Uterus (tissue), 4 donors: ENCODE results near the gene PF4V1. TPM values are rescaled to one million over a fixed set of nuclear protein-coding genes. Genes with fewer than 3 reads are reported as not detected.
A peak's percentile ranks its signal among the peaks of the same experiment; 100 is the strongest.

Experiments
- DNase-seq, 2 donors: peaks; one replicate each; pipeline ENCODE4 v3.0.0-alpha.2; 2019 to 2020
- H3K27ac ChIP-seq, 2 donors: fragments of 200-600 bp; sonication (generic); 1 replicate in 1 of 2; 2 replicates in 1 of 2; pipeline ENCODE4 v1.5.1; 2016 to 2018
- H3K27me3 ChIP-seq, 2 donors: fragments of 200-600 bp; sonication (generic); one replicate each; pipeline ENCODE4 v1.5.1; 2018 to 2019; ENCODE audit warnings: control low read depth in 1 of 2
- H3K36me3 ChIP-seq, 2 donors: fragments of 200-600 bp; sonication (generic); one replicate each; pipeline ENCODE4 v1.5.1; 2019; ENCODE audit warnings: control low read depth in 1 of 2
- H3K4me1 ChIP-seq, 2 donors: fragments of 200-600 bp; sonication (generic); one replicate each; pipeline ENCODE4 v1.5.1; 2018 to 2019; ENCODE audit warnings: control low read depth in 1 of 2
- H3K4me3 ChIP-seq, 2 donors: fragments of 200-600 bp; sonication (generic); 1 replicate in 1 of 2; 2 replicates in 1 of 2; pipeline ENCODE4 v1.5.1; 2018 to 2019; ENCODE audit warnings: mild to moderate bottlenecking in 1 of 2
- H3K9me3 ChIP-seq, 2 donors: fragments of 200-600 bp; sonication (generic); one replicate each; pipeline ENCODE4 v1.5.1; 2019; ENCODE audit warnings: control low read depth in 1 of 2
- POLR2A ChIP-seq, 2 donors: fragments of 450-650 bp; IDR thresholded peaks; one replicate each; pipeline ENCODE4 v1.6.1; 2016; ENCODE audit warnings: antibody characterized with exemption in 2 of 2, mild to moderate bottlenecking in 1 of 2, moderate library complexity in 1 of 2
- intact Hi-C: fragments of 100-400 bp; cut with DNase I; formaldehyde crosslinking; loops from one replicate; pipeline ENCODE4 v1.15.1; 2023; ENCODE audit warnings: low total_unique reads
- total RNA-seq, 4 donors: library from RNA; depleted of rRNA in 3 of 4; stranded (reverse); fragments of >200 nt in 3 of 4; gene quantifications; one replicate each; pipeline versions ENCODE4 v1.1.0 to v1.2.4, GENCODE V29; 2014 to 2023
- TF ChIP-seq, protein P1 (sequence below), 4 experiments: fragments of 200-600 bp in 2 of 4; fragments of 450-650 bp in 2 of 4; sonication (generic) in 2 of 4; IDR thresholded peaks; one replicate each; pipeline ENCODE4 v1.5.1; 2016 to 2019; ENCODE audit warnings: antibody characterized with exemption in 4 of 4, mild to moderate bottlenecking in 2 of 4, moderate library complexity in 1 of 4
- donor health status: DM: yes; HTN: yes; CAD: no.

The PF4V1 gene
- total RNA-seq, 4 donors from 2014 or later: not detected

DNA sequence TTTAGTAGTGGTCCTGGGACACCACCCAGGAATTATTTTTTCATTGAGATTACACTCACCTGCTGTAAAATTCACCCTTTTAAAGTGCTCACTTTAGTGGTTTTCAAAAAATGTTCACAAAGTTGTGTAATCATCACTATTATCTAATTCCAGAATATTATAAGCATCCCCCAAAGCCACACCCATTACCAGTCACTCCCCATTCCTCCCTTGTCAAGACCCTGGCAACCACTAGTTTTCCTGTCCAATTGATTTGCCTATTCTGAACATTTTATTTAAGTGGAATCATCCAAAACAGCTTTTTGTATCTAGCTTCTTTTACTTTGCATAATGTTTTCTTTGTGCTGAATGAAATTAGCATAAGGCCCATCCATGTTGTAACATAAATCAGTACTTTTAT, 29.3 kb upstream of the PF4V1 start:
- H3K4me1 ChIP-seq: no peaks in the 10 kb centered on the region
- H3K9me3 ChIP-seq: no peaks in the 10 kb centered on the region
- intact Hi-C loops: no loop called here
- no peak overlapping the region for H3K27ac ChIP-seq
- H3K27me3 ChIP-seq: no peaks in the 10 kb centered on the region
- TF ChIP-seq, protein P1, sequence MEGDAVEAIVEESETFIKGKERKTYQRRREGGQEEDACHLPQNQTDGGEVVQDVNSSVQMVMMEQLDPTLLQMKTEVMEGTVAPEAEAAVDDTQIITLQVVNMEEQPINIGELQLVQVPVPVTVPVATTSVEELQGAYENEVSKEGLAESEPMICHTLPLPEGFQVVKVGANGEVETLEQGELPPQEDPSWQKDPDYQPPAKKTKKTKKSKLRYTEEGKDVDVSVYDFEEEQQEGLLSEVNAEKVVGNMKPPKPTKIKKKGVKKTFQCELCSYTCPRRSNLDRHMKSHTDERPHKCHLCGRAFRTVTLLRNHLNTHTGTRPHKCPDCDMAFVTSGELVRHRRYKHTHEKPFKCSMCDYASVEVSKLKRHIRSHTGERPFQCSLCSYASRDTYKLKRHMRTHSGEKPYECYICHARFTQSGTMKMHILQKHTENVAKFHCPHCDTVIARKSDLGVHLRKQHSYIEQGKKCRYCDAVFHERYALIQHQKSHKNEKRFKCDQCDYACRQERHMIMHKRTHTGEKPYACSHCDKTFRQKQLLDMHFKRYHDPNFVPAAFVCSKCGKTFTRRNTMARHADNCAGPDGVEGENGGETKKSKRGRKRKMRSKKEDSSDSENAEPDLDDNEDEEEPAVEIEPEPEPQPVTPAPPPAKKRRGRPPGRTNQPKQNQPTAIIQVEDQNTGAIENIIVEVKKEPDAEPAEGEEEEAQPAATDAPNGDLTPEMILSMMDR (IDR thresholded peaks at IDR 0.05): no peak
- no peak for TF ChIP-seq POLR2A (IDR thresholded peaks at IDR 0.05)
- no peak overlapping the region for H3K4me3 ChIP-seq
- H3K36me3 ChIP-seq: no peaks in the 10 kb centered on the region
- no peak for DNase-seq

DNA sequence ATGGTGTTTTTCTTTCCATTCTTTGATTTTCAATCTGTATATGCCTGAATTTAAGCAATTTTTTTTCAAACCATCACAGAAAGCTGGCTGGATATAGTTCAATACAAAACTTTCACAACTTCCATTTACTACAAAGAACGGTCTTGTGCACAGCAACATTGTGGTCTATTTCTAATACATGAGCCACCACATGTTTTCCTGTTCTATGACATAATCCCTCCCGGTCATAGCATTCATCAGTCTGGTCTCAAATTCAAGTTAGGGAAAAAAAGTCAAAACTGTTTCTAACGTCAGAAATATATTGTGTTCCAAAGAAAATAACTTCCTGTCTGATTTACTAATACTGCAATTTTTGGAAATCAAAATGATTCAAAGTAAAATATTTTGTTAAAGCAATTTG, 24.1 kb upstream of the PF4V1 start:
- DNase-seq: no peak
- Histone ChIP-seq H3K4me3 (no peak overlapping the region), H3K27me3 (no peaks in the 10 kb centered on the region), H3K9me3 (no peaks in the 10 kb centered on the region), H3K27ac (no peak overlapping the region), H3K36me3 (no peaks in the 10 kb centered on the region), H3K4me1 (no peaks in the 10 kb centered on the region)
- no peak for TF ChIP-seq POLR2A (IDR thresholded peaks at IDR 0.05)
- TF ChIP-seq, protein P1 (IDR thresholded peaks at IDR 0.05): no peak
- intact Hi-C loops: no loop called here

DNA sequence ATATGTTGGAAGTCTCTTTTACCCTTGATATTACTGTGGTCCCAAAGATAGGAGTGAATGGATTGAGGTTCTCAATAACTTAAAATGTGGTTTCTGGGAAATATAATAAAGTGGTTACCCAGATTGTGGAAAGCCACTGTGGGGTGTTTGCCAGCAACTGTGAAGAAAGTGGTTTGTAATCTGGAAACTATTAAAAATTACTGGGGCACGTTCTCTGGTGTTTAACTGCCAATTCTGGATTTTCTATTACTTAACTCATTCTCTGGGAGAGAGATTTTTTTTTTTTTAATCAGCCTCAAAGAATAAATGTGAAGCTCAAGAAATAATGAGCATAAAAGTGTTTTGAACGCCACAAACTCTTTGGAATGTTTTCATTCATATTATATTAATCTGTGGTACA, 21.5 kb upstream of the PF4V1 start:
- Histone ChIP-seq H3K27ac (no peak overlapping the region), H3K27me3 (no peaks in the 10 kb centered on the region), H3K9me3 (no peaks in the 10 kb centered on the region), H3K4me1 (no peaks in the 10 kb centered on the region), H3K36me3 (no peaks in the 10 kb centered on the region), H3K4me3 (no peak overlapping the region)
- no peak for DNase-seq
- intact Hi-C loops: no loop called here
- no peak for TF ChIP-seq POLR2A (IDR thresholded peaks at IDR 0.05)
- TF ChIP-seq, protein P1 (IDR thresholded peaks at IDR 0.05): no peak

DNA sequence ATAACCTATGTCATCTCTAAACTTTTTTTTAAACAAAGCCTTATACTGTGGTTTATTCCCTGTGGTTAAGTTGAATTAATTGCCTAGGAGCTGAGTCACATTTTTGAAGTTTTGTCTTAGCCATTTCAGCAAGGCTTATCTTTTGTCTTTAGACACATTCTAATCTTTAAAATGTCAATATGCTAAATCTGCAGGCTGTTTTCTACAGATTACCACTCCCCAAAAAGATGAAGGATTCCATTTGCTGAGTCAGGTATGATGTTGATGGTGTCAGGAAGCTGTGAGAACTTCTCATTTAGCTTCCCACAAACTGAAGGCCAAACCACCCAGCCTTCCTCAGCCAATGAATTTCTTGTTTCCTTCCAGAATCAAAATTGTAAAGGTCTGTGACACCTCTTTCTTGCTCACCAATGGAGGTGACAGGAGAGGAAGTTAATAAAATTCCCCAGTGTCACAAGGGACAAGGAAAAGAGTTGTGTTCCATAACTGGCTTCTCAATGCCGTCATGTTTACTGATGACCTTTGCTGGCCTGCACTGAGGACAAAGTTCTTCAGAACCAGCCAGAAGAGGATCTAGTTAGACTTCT, 20.4 kb upstream of the PF4V1 start:
- DNase-seq: no peak
- H3K36me3 ChIP-seq: no peaks in the 10 kb centered on the region
- TF ChIP-seq, protein P1 (IDR thresholded peaks at IDR 0.05): no peak
- no peak for TF ChIP-seq POLR2A (IDR thresholded peaks at IDR 0.05)
- intact Hi-C loops: no loop called here
- no peaks in the 10 kb centered on the region for H3K4me1 ChIP-seq
- H3K9me3 ChIP-seq: no peaks in the 10 kb centered on the region
- no peak overlapping the region for H3K4me3 ChIP-seq
- no peak overlapping the region for H3K27ac ChIP-seq
- no peaks in the 10 kb centered on the region for H3K27me3 ChIP-seq

DNA sequence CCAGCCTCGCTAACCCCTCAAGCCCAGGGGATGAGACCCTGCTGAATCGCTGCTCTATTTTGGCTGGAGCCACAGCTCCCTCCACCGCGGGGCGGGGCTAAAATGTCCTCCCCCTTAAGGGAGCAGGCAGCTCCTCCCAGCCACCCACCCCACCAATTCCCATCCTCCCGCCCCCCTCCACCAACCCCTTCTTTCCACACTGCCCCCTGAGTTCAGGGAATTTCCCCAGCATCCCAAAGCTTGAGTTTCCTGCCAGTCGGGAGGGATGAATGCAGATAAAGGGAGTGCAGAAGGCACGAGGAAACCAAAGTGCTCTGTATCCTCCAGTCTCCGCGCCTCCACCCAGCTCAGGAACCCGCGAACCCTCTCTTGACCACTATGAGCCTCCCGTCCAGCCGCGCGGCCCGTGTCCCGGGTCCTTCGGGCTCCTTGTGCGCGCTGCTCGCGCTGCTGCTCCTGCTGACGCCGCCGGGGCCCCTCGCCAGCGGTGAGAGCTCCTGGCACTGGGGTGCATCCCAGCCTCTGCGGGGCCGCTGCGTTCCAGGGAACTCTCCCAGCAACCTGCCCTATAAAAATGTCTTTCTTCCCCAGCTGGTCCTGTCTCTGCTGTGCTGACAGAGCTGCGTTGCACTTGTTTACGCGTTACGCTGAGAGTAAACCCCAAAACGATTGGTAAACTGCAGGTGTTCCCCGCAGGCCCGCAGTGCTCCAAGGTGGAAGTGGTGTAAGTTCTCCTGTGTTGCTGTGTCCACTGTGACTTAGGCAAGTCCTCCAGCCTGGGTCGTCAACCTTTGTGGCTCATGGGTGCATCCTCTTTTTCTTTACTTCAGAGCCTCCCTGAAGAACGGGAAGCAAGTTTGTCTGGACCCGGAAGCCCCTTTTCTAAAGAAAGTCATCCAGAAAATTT, 16.5 kb upstream of the PF4V1 start, which contains the start of gene CXCL6:
TSS of gene CXCL6 (plus strand) at position 306 of the 907 bp plus-strand sequence. CDS start at position 379, 73 bp downstream.
- no peaks in the 10 kb centered on the region for H3K9me3 ChIP-seq
- no peak within 1 kb of the TSS for H3K27ac ChIP-seq
- no peaks in the 10 kb centered on the region for H3K4me1 ChIP-seq
- no peak for TF ChIP-seq POLR2A (IDR thresholded peaks at IDR 0.05)
- TF ChIP-seq, protein P1 (IDR thresholded peaks at IDR 0.05): no peak
- intact Hi-C loops: no loop called here
- DNase-seq: no peak
- H3K4me3 ChIP-seq: peak within 1 kb of the TSS; percentile 9 to 13
- no peaks in the 10 kb centered on the region for H3K27me3 ChIP-seq
- no peaks in the 10 kb centered on the region for H3K36me3 ChIP-seq
